ENCODE results near the gene FCER1A.
"Not testable (repeated sequence)": the region's sequence is repeated elsewhere in the genome, so short reads cannot be mapped to it uniquely, and the experiment has no call there.

The FCER1A gene

GRCh38 chr1:159302095-159302494, at the start of gene FCER1A:
FCER1A (plus strand) TSS chr1:159302336; CDS start chr1:159302365, 29 bp downstream.
- no peak for DNase-seq

- no peak for DNase-seq
These were observed 40.8 kb upstream of the FCER1A start for GRCh38 chr1:159261311-159261710.

GRCh38 chr1:159261721-159262494, 40.2 kb upstream of the FCER1A start:
- DNase-seq, result no peak

- no peak for DNase-seq
These were observed 35.3 kb upstream of the FCER1A start for GRCh38 chr1:159266832-159267231.

- DNase-seq, result no peak
These were observed 27.5 kb upstream of the FCER1A start for GRCh38 chr1:159274631-159275030.

GRCh38 chr1:159275891-159276290, 26.2 kb upstream of the FCER1A start:
- DNase-seq, result no peak

GRCh38 chr1:159279773-159280172, 22.4 kb upstream of the FCER1A start:
- no peak for DNase-seq

- DNase-seq, result no peak
These were observed 20.0 kb upstream of the FCER1A start for GRCh38 chr1:159282118-159282517.

GRCh38 chr1:159289060-159289459, 13.1 kb upstream of the FCER1A start:
- no peak for DNase-seq

GRCh38 chr1:159291424-159291823, 10.7 kb upstream of the FCER1A start:
- no peak for DNase-seq

- DNase-seq, result no peak
These were observed 5.3 kb upstream of the FCER1A start for GRCh38 chr1:159296706-159297375.

- no peak for DNase-seq
These were observed 2.0 kb upstream of the FCER1A start for GRCh38 chr1:159300146-159300545.

- no peak for DNase-seq
These were observed 5.3 kb downstream of the FCER1A start for GRCh38 chr1:159307346-159308020.

- no peak for DNase-seq
These were observed 9.5 kb downstream of the FCER1A start for GRCh38 chr1:159311679-159312078.

- no peak for DNase-seq
These were observed 13.2 kb downstream of the FCER1A start for GRCh38 chr1:159315381-159315780.

GRCh38 chr1:159318784-159319551, 16.8 kb downstream of the FCER1A start:
- no peak for DNase-seq

- DNase-seq, result no peak
These were observed 32.7 kb downstream of the FCER1A start for GRCh38 chr1:159334797-159335196.

GRCh38 chr1:159338018-159338417, 35.9 kb downstream of the FCER1A start:
- no peak for DNase-seq

GRCh38 chr1:159339536-159339935, 37.4 kb downstream of the FCER1A start:
- DNase-seq, result no peak

- DNase-seq, result no peak
These were observed 39.6 kb downstream of the FCER1A start for GRCh38 chr1:159341736-159342135.

GRCh38 chr1:159342761-159343425, 40.8 kb downstream of the FCER1A start:
- no peak for DNase-seq

GRCh38 chr1:159349374-159349773, 47.2 kb downstream of the FCER1A start:
- DNase-seq, result not testable (repeated sequence)

GRCh38 chr1:159352436-159352835, 50.3 kb downstream of the FCER1A start:
- no peak for DNase-seq
